Tibial nerve (tissue), 4 donors: ENCODE data around the gene SPIRE2. TPM values are rescaled to one million over a fixed set of nuclear protein-coding genes. Genes with fewer than 3 reads are reported as not detected.

Experiments
- DNase-seq, 2 donors: peaks; one replicate each; pipeline ENCODE4 v3.0.0-alpha.2; 2019; ENCODE audit warnings: low spot score in 2 of 2
- H3K27ac ChIP-seq, 4 donors: fragments of 200-600 bp; sonication (generic) in 3 of 4; one replicate each; pipeline ENCODE4 v1.5.1; 2017 to 2019; ENCODE audit warnings: mild to moderate bottlenecking in 1 of 4
- H3K27me3 ChIP-seq, 2 donors: fragments of 200-600 bp; sonication (generic) in 1 of 2; one replicate each; pipeline versions ENCODE4 v1.5.1 to v1.6.0; 2017 to 2019
- H3K36me3 ChIP-seq, 3 donors: fragments of 200-600 bp; sonication (generic); one replicate each; pipeline ENCODE4 v1.5.1; 2018 to 2019
- H3K4me1 ChIP-seq, 4 donors: fragments of 200-600 bp; sonication (generic) in 3 of 4; one replicate each; pipeline ENCODE4 v1.5.1; 2017 to 2019
- H3K4me3 ChIP-seq, 4 donors: fragments of 200-600 bp; sonication (generic) in 3 of 4; one replicate each; pipeline ENCODE4 v1.5.1; 2017 to 2019; ENCODE audit warnings: mild to moderate bottlenecking in 1 of 4, moderate library complexity in 1 of 4
- H3K9me3 ChIP-seq, 4 donors: fragments of 200-600 bp; sonication (generic) in 3 of 4; one replicate each; pipeline ENCODE4 v1.5.1; 2017 to 2019
- CTCF ChIP-seq, 5 experiments: fragments of 200-600 bp in 3 of 5; fragments of 450-650 bp in 2 of 5; sonication (generic) in 3 of 5; IDR thresholded peaks; one replicate each; pipeline ENCODE4 v1.5.1; 2016 to 2019; ENCODE audit warnings: antibody characterized with exemption in 5 of 5, mild to moderate bottlenecking in 3 of 5, moderate library complexity in 2 of 5
- EP300 ChIP-seq, 2 donors: sonication (generic); formaldehyde crosslinking; IDR thresholded peaks; one replicate each; pipeline ENCODE4 v1.6.1; 2017; ENCODE audit warnings: antibody characterized with exemption in 2 of 2, mild to moderate bottlenecking in 1 of 2
- POLR2A ChIP-seq, 2 donors: fragments of 450-650 bp; IDR thresholded peaks; one replicate each; pipeline ENCODE4 v1.6.1; 2017; ENCODE audit warnings: antibody characterized with exemption in 2 of 2, mild to moderate bottlenecking in 2 of 2, moderate library complexity in 2 of 2
- WGBS, 2 donors: methylation state at CpG; one replicate each; pipeline ENCODE4 v1.1.5; 2018; 5-methylcytosine and 5-hydroxymethylcytosine counted together
- total RNA-seq, 4 donors: library from RNA; depleted of rRNA; stranded (reverse); fragments of >200 nt; gene quantifications; one replicate each; pipeline ENCODE4 v1.1.0, GENCODE V29; 2016

Gene SPIRE2
- total RNA-seq, 4 donors from 2014 or later, result 1.1 to 7.2 (median 3.1) TPM; not detected in 1

- TF ChIP-seq EP300 (IDR thresholded peaks at IDR 0.05) (no peak), CTCF (IDR thresholded peaks at IDR 0.05) (no peak), POLR2A (IDR thresholded peaks at IDR 0.05) (no peak)
- 90 to 95% methylated on average over 20 to 21 of the region's 21 CpGs for WGBS, 2 donors
- Histone ChIP-seq H3K9me3 (no peaks in the 10 kb centered on the region), H3K4me1 (no peaks in the 10 kb centered on the region), H3K27me3 (no peaks in the 10 kb centered on the region), H3K27ac (no peak overlapping the region), H3K4me3 (no peak overlapping the region), H3K36me3 (no peaks in the 10 kb centered on the region)
- no peak for DNase-seq
Measured at GRCh38 chr16:89853306-89853993, 25.2 kb downstream of the SPIRE2 start.

- H3K4me1 ChIP-seq, result no peaks in the 10 kb centered on the region
- H3K36me3 ChIP-seq, result no peaks in the 10 kb centered on the region
- no peaks in the 10 kb centered on the region for H3K9me3 ChIP-seq
- H3K4me3 ChIP-seq, result no peak overlapping the region
- H3K27me3 ChIP-seq, result no peaks in the 10 kb centered on the region
- no peak for DNase-seq
- TF ChIP-seq POLR2A (IDR thresholded peaks at IDR 0.05), result no peak
- TF ChIP-seq CTCF (IDR thresholded peaks at IDR 0.05), result no peak
- TF ChIP-seq EP300 (IDR thresholded peaks at IDR 0.05), result no peak
- no peak overlapping the region for H3K27ac ChIP-seq
- 91 to 94% methylated on average over 20 to 22 of the region's 26 CpGs for WGBS, 2 donors
Measured at GRCh38 chr16:89855301-89855945, 27.1 kb downstream of the SPIRE2 start.

DNA sequence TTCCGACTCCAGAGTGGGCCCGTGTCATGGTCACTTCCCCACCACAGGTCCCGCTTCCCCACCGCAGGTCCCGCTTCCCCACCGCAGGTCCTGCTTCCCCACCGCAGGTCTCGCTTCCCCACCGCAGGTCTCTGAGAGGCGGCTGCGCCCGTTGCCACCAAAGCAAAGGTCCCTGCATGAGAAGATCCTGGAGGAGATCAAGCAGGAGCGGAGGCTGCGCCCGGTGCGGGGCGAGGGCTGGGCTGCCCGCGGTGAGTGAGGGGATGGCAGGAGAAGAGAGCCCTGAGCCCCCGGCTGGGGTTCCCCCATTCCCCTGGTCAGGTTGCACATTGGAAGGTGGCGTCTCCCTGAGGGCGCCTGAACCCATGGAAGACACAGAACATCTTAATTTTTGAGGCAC, 27.7 kb downstream of the SPIRE2 start:
- no peak for TF ChIP-seq EP300 (IDR thresholded peaks at IDR 0.05)
- no peak for TF ChIP-seq CTCF (IDR thresholded peaks at IDR 0.05)
- TF ChIP-seq POLR2A (IDR thresholded peaks at IDR 0.05), result no peak
- Histone ChIP-seq H3K27me3 (no peaks in the 10 kb centered on the region), H3K9me3 (no peaks in the 10 kb centered on the region), H3K4me1 (peaks cover 0 to 5% (median 0%) of the 10 kb centered on the region in 4 donors), H3K36me3 (no peaks in the 10 kb centered on the region), H3K4me3 (no peak overlapping the region), H3K27ac (no peak overlapping the region)
- WGBS, 2 donors, result 93% methylated on average over 22 of the region's 22 CpGs
- DNase-seq, result no peak

DNA sequence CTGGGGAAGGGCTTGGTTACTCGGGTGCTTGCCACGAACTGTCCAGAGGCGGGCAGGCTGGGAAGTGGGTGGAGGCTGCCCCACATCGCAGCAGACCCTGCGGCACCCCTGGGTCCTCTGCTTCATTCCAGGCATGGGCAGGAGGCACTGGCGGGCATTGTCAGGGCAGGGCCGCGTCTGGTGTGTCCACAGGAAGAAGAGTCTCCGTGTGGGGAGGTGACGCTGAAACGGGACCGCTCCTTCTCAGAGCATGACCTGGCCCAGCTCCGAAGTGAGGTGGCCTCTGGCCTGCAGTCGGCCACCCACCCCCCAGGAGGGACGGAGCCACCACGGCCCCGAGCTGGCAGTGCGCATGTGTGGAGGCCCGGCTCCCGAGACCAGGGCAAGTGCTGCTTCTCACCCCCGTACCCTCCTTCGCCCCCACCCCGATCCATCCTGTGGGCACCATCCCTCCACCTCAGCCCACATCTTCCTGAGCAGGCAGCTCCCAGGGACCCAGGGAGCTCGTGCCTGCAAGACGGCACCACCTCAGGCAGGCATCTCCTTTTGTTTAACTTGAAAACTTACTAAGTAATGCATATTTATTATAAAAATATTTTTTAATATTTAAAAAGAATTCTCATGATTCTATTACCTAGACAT, 30.8 kb downstream of the SPIRE2 start:
- H3K4me3 ChIP-seq, result no peak overlapping the region
- WGBS, 2 donors, result 88 to 89% methylated on average over 21 to 23 of the region's 25 CpGs
- TF ChIP-seq CTCF (IDR thresholded peaks at IDR 0.05), result no peak

DNA sequence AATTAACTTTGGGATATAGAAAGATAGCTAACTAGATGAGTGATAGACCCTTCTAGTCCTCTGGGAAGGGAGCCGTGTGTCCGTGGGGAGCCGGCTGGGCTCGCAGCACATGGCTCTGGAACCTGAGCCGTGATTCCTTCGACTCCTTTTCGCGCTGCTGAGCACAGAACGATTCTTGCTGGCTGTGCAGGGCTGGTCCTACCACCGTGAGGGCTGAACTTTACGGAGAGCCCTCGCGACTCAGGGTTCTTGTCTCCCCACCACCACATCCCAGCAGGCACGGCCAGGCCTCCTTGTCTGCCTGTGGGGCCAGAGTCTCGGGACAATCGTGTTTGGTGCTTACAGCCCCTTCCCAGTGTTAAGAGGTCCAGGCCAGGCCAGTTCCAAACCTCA, 31.3 kb downstream of the SPIRE2 start:
- H3K27me3 ChIP-seq, result no peaks in the 10 kb centered on the region
- peaks cover 0 to 17% (median 11%) of the 10 kb centered on the region in 4 donors for H3K4me1 ChIP-seq
- 81 to 90% methylated on average over 11 to 16 of the region's 16 CpGs for WGBS, 2 donors
- no peak for DNase-seq
- H3K36me3 ChIP-seq, result no peaks in the 10 kb centered on the region
- no peak overlapping the region for H3K4me3 ChIP-seq
- no peak for TF ChIP-seq POLR2A (IDR thresholded peaks at IDR 0.05)
- no peak for TF ChIP-seq CTCF (IDR thresholded peaks at IDR 0.05)
- TF ChIP-seq EP300 (IDR thresholded peaks at IDR 0.05), result no peak
- no peak overlapping the region for H3K27ac ChIP-seq
- H3K9me3 ChIP-seq, result no peaks in the 10 kb centered on the region

More for the DNA sequence above, 30.8 kb downstream of the SPIRE2 start:
- Histone ChIP-seq H3K36me3 (no peaks in the 10 kb centered on the region), H3K4me1 (peaks cover 0 to 17% (median 9%) of the 10 kb centered on the region in 4 donors), H3K9me3 (no peaks in the 10 kb centered on the region), H3K27me3 (no peaks in the 10 kb centered on the region), H3K27ac (no peak overlapping the region)
- DNase-seq, result no peak
